Stomach (tissue), 9 donors: ENCODE measurements around the gene SAP25. TPM values are rescaled to one million over a fixed set of nuclear protein-coding genes. Genes with fewer than 3 reads are reported as not detected.
"Not testable (repeated sequence)": the region's sequence is repeated elsewhere in the genome, so short reads cannot be mapped to it uniquely, and the experiment has no call there.

Experiments
- DNase-seq, 2 donors: peaks; one replicate each; pipeline versions ENCODE4 v3.0.0 to v3.0.0-alpha.2; 2013 to 2019
- H3K27ac ChIP-seq, 5 donors: fragments of 200-600 bp in 4 of 5; sonication (generic) in 4 of 5; one replicate each; pipeline ENCODE4 v1.5.1; 2013 to 2019; ENCODE audit warnings: mild to moderate bottlenecking in 1 of 5, moderate library complexity in 1 of 5
- H3K27me3 ChIP-seq, 3 donors: fragments of 200-600 bp; sonication (generic); one replicate each; pipeline ENCODE4 v1.5.1; 2017 to 2019; ENCODE audit warnings: mixed run types in 1 of 3
- H3K36me3 ChIP-seq, 4 donors: fragments of 200-600 bp; sonication (generic); 1 replicate in 3 of 4; 2 replicates in 1 of 4; pipeline ENCODE4 v1.5.1; 2016 to 2019
- H3K4me1 ChIP-seq, 4 donors: fragments of 200-600 bp; sonication (generic); one replicate each; pipeline ENCODE4 v1.5.1; 2016 to 2019
- H3K4me3 ChIP-seq, 4 donors: fragments of 200-600 bp; sonication (generic) in 3 of 4; one replicate each; pipeline ENCODE4 v1.5.1; 2016 to 2019; ENCODE audit warnings: mild to moderate bottlenecking in 1 of 4
- H3K9me3 ChIP-seq, 4 donors: fragments of 200-600 bp; sonication (generic); one replicate each; pipeline ENCODE4 v1.5.1; 2016 to 2019
- EP300 ChIP-seq: sonication (generic); formaldehyde crosslinking; IDR thresholded peaks from one replicate; pipeline ENCODE4 v1.6.1; 2017; ENCODE audit warnings: antibody characterized with exemption
- POLR2A ChIP-seq, 4 donors: fragments of 450-650 bp; IDR thresholded peaks; one replicate each; pipeline ENCODE4 v1.6.1; 2016; ENCODE audit warnings: antibody characterized with exemption in 4 of 4, control low read depth in 2 of 4, mild to moderate bottlenecking in 1 of 4, moderate library complexity in 1 of 4
- POLR2AphosphoS5 ChIP-seq, 3 donors: sonication (generic); formaldehyde crosslinking; IDR thresholded peaks; one replicate each; pipeline ENCODE4 v1.6.1; 2016; ENCODE audit warnings: antibody characterized with exemption in 3 of 3
- WGBS, 5 donors: extraction: QIAGEN DNeasy Blood & Tissue Kit in 3 of 5; methylation state at CpG; one replicate each; pipeline versions ENCODE4 v1.1.5 to v1.1.7; 2013 to 2018; 5-methylcytosine and 5-hydroxymethylcytosine counted together
- intact Hi-C: fragments of 100-400 bp; cut with DNase I; formaldehyde crosslinking; loops from one replicate; pipeline ENCODE4 v1.15.1; 2023; ENCODE audit warnings: low total_unique reads
- polyA plus RNA-seq, 3 donors: library from polyadenylated mRNA; stranded (reverse); fragments of 200-250 nt; gene quantifications; one replicate each; pipeline ENCODE4 v1.2.3, GENCODE V29; 2013
- small RNA-seq, 4 donors: library from RNA; depleted of rRNA; stranded (forward); fragments of <200 nt; gene quantifications; one replicate each; pipeline ENCODE3, GENCODE V24; 2016
- total RNA-seq, 5 donors: library from RNA; depleted of rRNA; stranded (reverse); fragments of >200 nt; gene quantifications; one replicate each; pipeline versions ENCODE4 v1.1.0 to v1.2.3, GENCODE V29; 2014 to 2016
- TF ChIP-seq, protein P1 (sequence below), 7 experiments: fragments of 450-650 bp in 4 of 7; fragments of 200-600 bp in 3 of 7; sonication (generic) in 3 of 7; IDR thresholded peaks; one replicate each; pipeline ENCODE4 v1.5.1; 2016 to 2019; ENCODE audit warnings: antibody characterized with exemption in 7 of 7, control low read depth in 2 of 7, mild to moderate bottlenecking in 1 of 7
- donor health status: healthy with polysubstance abuse.
- donor health status: Bipolar disorder and iron deficiency.
- donor health status: healthy.

The SAP25 gene
- total and polyA plus RNA-seq, 8 donors, result 0.92 to 4.7 (median 1.8) TPM; not detected in 3

DNA sequence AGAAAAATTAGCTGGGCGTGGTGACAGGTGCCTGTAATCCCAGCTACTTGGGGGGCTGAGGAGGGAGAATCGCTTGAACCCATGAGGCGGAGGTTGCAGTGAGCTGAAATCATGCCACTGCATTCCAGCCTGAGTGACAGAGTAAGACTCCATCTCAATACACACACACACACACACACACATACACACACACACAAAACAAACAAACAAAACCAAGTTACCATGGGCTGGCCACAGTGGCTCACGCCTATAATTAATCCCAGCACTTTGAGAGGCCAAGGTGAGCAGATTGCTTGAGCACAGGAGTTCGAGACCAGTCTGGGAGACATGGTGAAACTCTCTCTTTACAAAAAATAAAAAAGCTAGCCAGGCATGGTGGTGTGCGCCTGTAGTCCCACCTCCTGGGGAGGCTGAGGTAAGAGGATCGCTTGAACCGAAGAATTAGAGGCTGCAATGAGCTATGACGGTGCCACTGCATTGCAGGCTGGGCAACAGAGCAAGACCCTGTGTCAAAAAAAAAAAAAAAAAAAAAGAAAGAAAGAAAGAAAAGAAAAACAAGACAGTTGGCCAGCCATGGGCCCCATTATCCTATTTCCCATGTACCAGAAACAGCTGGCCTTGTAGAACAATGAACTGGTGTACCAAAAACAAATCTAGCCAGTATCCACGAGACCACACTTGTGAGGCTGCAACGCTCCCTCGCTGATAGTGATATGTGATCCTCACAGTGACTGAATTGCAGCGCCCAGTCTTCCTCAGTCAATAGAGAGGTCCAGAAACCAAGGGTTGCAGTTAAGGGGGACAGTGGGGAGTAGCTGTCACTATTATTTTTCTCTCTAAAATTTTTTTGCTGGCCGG is 41.3 kb downstream of the SAP25 start:
- no peaks in the 10 kb centered on the region for H3K27me3 ChIP-seq
- no peaks in the 10 kb centered on the region for H3K9me3 ChIP-seq
- intact Hi-C loops, result no loop called here
- no peaks in the 10 kb centered on the region for H3K4me1 ChIP-seq
- H3K36me3 ChIP-seq, result no peaks in the 10 kb centered on the region
- no peak overlapping the region for H3K4me3 ChIP-seq
- WGBS, 5 donors, result 88 to 89% (median 88%) methylated on average over 14 of the region's 14 CpGs
- DNase-seq, result no peak
- TF ChIP-seq POLR2AphosphoS5 (IDR thresholded peaks at IDR 0.05), result no peak
- TF ChIP-seq POLR2A (IDR thresholded peaks at IDR 0.05), result no peak
- TF ChIP-seq, protein P1, sequence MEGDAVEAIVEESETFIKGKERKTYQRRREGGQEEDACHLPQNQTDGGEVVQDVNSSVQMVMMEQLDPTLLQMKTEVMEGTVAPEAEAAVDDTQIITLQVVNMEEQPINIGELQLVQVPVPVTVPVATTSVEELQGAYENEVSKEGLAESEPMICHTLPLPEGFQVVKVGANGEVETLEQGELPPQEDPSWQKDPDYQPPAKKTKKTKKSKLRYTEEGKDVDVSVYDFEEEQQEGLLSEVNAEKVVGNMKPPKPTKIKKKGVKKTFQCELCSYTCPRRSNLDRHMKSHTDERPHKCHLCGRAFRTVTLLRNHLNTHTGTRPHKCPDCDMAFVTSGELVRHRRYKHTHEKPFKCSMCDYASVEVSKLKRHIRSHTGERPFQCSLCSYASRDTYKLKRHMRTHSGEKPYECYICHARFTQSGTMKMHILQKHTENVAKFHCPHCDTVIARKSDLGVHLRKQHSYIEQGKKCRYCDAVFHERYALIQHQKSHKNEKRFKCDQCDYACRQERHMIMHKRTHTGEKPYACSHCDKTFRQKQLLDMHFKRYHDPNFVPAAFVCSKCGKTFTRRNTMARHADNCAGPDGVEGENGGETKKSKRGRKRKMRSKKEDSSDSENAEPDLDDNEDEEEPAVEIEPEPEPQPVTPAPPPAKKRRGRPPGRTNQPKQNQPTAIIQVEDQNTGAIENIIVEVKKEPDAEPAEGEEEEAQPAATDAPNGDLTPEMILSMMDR (IDR thresholded peaks at IDR 0.05), result no peak
- TF ChIP-seq EP300, result no peak
- no peak overlapping the region for H3K27ac ChIP-seq

DNA sequence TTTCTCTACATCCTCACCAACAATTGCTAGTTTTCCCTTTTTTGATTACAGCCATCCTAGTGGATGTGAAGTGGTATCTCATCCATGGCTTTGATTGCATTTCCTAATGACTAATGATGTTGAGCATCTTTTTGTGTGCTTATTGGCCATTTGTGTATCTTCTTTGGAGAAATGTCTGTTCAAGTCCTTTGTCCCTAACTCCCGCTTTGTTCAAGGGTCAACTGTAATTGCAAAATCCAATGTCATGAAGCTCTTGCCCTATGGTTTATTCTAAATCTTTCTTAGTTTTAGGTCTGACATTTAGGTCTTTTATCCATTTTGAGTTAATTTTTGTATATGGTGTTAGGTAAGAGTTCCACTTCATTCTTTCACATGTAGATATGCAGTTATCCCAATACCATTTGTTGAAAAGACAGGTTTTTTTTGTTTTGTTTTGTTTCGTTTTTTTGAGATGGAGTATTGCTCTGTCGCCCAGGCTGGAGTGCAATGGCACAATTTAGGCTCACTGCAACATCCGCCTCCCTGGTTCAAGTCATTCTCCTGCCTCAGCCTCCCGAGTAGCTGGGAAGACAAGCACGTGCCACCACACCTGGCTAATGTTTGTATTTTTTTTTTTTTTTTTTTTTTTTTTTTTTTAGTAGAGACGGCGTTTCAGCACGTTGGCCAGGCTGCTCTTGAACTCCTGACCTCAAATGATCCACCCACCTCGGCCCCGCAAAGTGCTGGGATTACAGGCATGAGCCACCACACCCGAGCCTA is 45.4 kb downstream of the SAP25 start:
- H3K9me3 ChIP-seq, H3K36me3 ChIP-seq, H3K27ac ChIP-seq, H3K27me3 ChIP-seq, H3K4me1 ChIP-seq, intact Hi-C loops, H3K4me3 ChIP-seq, DNase-seq: not testable (repeated sequence)
- WGBS, 5 donors, result 67 to 84% (median 72%) methylated on average over 12 of the region's 12 CpGs

DNA sequence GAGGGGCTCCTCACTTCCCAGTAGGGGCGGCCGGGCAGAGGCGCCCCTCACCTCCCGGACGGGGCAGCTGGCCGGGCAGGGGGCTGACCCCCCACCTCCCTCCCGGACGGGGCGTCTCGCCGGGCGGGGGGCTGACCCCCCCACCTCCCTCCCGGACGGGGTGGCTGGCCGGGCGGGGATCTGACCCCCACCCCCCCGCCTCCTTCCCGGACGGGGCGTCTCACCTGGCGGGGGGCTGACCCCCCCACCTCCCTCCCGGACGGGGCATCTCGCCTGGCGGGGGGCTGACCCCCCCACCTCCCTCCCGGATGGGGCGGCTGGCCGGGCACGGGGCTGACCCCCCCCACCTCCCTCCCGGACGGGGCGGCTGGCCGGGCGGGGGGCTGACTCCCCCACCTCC is 50.5 kb downstream of the SAP25 start:
- WGBS, 5 donors, result 90 to 94% methylated on average over 12 to 27 of the region's 34 CpGs; no CpG with 5 or more reads in 3 of the 5 donors
- H3K4me3 ChIP-seq, H3K9me3 ChIP-seq, H3K4me1 ChIP-seq, H3K27me3 ChIP-seq, intact Hi-C loops, H3K27ac ChIP-seq, H3K36me3 ChIP-seq, DNase-seq: not testable (repeated sequence)

Small RNA genes lying within 50 kb of the gene (small RNA-seq; reads per million reads assigned to genes)
- 0 reads per million in 4 donors for gene RN7SL416P
- gene SAP25, result 0 reads per million in 4 donors

Other genes starting within 250 kb of the SAP25 start
- gene PILRB, start 215.8 kb downstream of the SAP25 start, total RNA-seq, result 100 to 1,000 TPM in 2 of 5 donors, 10 to 100 TPM in 3; 18.5 to 141 (median 61.3) TPM
- 10 to 100 TPM; 16.8 to 82.3 (median 20.7) TPM for gene PILRB, start 215.8 kb downstream of the SAP25 start, polyA plus RNA-seq
- 1 to 10 TPM in 2 of 5 donors, not detected in 3; 3.1 to 10.0 TPM for gene PILRA, start 200.4 kb downstream of the SAP25 start, total RNA-seq
- 1 to 10 TPM; 1.4 to 3.1 (median 1.9) TPM for gene PILRA, start 200.4 kb downstream of the SAP25 start, polyA plus RNA-seq
- 10 to 100 TPM in 2 of 5 donors, 1 to 10 TPM in 1, under 1 TPM in 1, not detected in 1; 0.89 to 44.3 (median 10.9) TPM for gene ZCWPW1, start 145.2 kb downstream of the SAP25 start, total RNA-seq
- gene ZCWPW1, start 145.2 kb downstream of the SAP25 start, polyA plus RNA-seq, result 10 to 100 TPM in 1 of 3 donors, 1 to 10 TPM in 2; 4.9 to 11.7 (median 5.2) TPM
- gene MEPCE, start 144.1 kb downstream of the SAP25 start, total RNA-seq, result 100 to 1,000 TPM in 1 of 5 donors, 10 to 100 TPM in 4; 14.1 to 117 (median 28.1) TPM
- gene MEPCE, start 144.1 kb downstream of the SAP25 start, polyA plus RNA-seq, result 10 to 100 TPM; 17.4 to 21.4 (median 20.0) TPM
- 100 to 1,000 TPM in 1 of 5 donors, 10 to 100 TPM in 1, 1 to 10 TPM in 2, not detected in 1; 6.2 to 226 (median 38.9) TPM for gene PPP1R35, start 137.4 kb downstream of the SAP25 start, total RNA-seq
- gene PPP1R35, start 137.4 kb downstream of the SAP25 start, polyA plus RNA-seq, result 10 to 100 TPM; 29.5 to 78.0 (median 39.5) TPM
- gene SPACDR, start 109.6 kb downstream of the SAP25 start, total RNA-seq, result 1 to 10 TPM in 1 of 5 donors, not detected in 4; 2.3 TPM
- 1 to 10 TPM in 1 of 3 donors, under 1 TPM in 1, not detected in 1; 0.65 to 1.1 TPM for gene SPACDR, start 109.6 kb downstream of the SAP25 start, polyA plus RNA-seq
- gene TSC22D4, start 94.7 kb downstream of the SAP25 start, total RNA-seq, result 100 to 1,000 TPM in 1 of 5 donors, 10 to 100 TPM in 3, 1 to 10 TPM in 1; 9.4 to 120 (median 28.0) TPM
- 10 to 100 TPM; 25.1 to 44.8 (median 35.0) TPM for gene TSC22D4, start 94.7 kb downstream of the SAP25 start, polyA plus RNA-seq
- under 1 TPM in 1 of 5 donors, not detected in 4; 0.73 TPM for gene NYAP1, start 90.0 kb downstream of the SAP25 start, total RNA-seq
- gene NYAP1, start 90.0 kb downstream of the SAP25 start, polyA plus RNA-seq, result under 1 TPM in 2 of 3 donors, not detected in 1; 0.48 to 0.75 TPM
- gene AGFG2, start 34.7 kb downstream of the SAP25 start, total RNA-seq, result 100 to 1,000 TPM in 1 of 5 donors, 10 to 100 TPM in 3, 1 to 10 TPM in 1; 8.4 to 154 (median 16.4) TPM
- 10 to 100 TPM in 2 of 3 donors, 1 to 10 TPM in 1; 7.9 to 11.0 (median 10.2) TPM for gene AGFG2, start 34.7 kb downstream of the SAP25 start, polyA plus RNA-seq
- gene LRCH4, start 12.2 kb upstream of the SAP25 start, total RNA-seq, result 100 to 1,000 TPM in 3 of 5 donors, 10 to 100 TPM in 2; 23.7 to 263 (median 154) TPM
- gene LRCH4, start 12.2 kb upstream of the SAP25 start, polyA plus RNA-seq, result 10 to 100 TPM; 23.5 to 39.5 (median 26.0) TPM
- under 1 TPM in 3 of 5 donors, not detected in 2; 0.37 to 0.45 (median 0.43) TPM for gene FBXO24, start 12.4 kb upstream of the SAP25 start, total RNA-seq
- gene FBXO24, start 12.4 kb upstream of the SAP25 start, polyA plus RNA-seq, result under 1 TPM in 2 of 3 donors, not detected in 1; 0.44 to 0.88 TPM
- gene PCOLCE, start 28.5 kb upstream of the SAP25 start, total RNA-seq, result 100 to 1,000 TPM in 1 of 5 donors, 10 to 100 TPM in 4; 15.8 to 129 (median 37.8) TPM
- gene PCOLCE, start 28.5 kb upstream of the SAP25 start, polyA plus RNA-seq, result 10 to 100 TPM; 15.6 to 25.0 (median 18.6) TPM
- 10 to 100 TPM in 2 of 5 donors, 1 to 10 TPM in 2, not detected in 1; 4.0 to 21.1 (median 9.8) TPM for gene MOSPD3, start 38.6 kb upstream of the SAP25 start, total RNA-seq
- gene MOSPD3, start 38.6 kb upstream of the SAP25 start, polyA plus RNA-seq, result 10 to 100 TPM; 20.4 to 30.7 (median 29.1) TPM
- gene TFR2, start 67.7 kb upstream of the SAP25 start, total RNA-seq, result 10 to 100 TPM in 1 of 5 donors, 1 to 10 TPM in 3, not detected in 1; 1.2 to 11.6 (median 3.3) TPM
- gene TFR2, start 67.7 kb upstream of the SAP25 start, polyA plus RNA-seq, result 1 to 10 TPM; 1.7 to 5.1 (median 3.1) TPM
- under 1 TPM in 2 of 5 donors, not detected in 3; 0.37 to 0.43 TPM for gene ACTL6B, start 82.5 kb upstream of the SAP25 start, total RNA-seq
- 1 to 10 TPM in 2 of 3 donors, under 1 TPM in 1; 0.25 to 1.4 (median 1.2) TPM for gene ACTL6B, start 82.5 kb upstream of the SAP25 start, polyA plus RNA-seq
- 100 to 1,000 TPM in 3 of 5 donors, 10 to 100 TPM in 2; 52.9 to 290 (median 152) TPM for gene GNB2, start 99.8 kb upstream of the SAP25 start, total RNA-seq
- 100 to 1,000 TPM; 147 to 219 (median 169) TPM for gene GNB2, start 99.8 kb upstream of the SAP25 start, polyA plus RNA-seq
- 100 to 1,000 TPM in 1 of 5 donors, 10 to 100 TPM in 4; 27.9 to 127 (median 87.9) TPM for gene GIGYF1, start 120.3 kb upstream of the SAP25 start, total RNA-seq
- 10 to 100 TPM; 10.5 to 19.9 (median 19.7) TPM for gene GIGYF1, start 120.3 kb upstream of the SAP25 start, polyA plus RNA-seq
- 10 to 100 TPM in 4 of 5 donors, not detected in 1; 23.3 to 70.1 (median 38.3) TPM for gene POP7, start 132.2 kb upstream of the SAP25 start, total RNA-seq
- 10 to 100 TPM; 38.1 to 45.2 (median 39.0) TPM for gene POP7, start 132.2 kb upstream of the SAP25 start, polyA plus RNA-seq
- not detected for gene EPO, start 146.6 kb upstream of the SAP25 start, total RNA-seq
- gene EPO, start 146.6 kb upstream of the SAP25 start, polyA plus RNA-seq, result not detected
- gene ZAN, start 159.7 kb upstream of the SAP25 start, total RNA-seq, result not detected
- not detected for gene ZAN, start 159.7 kb upstream of the SAP25 start, polyA plus RNA-seq